ENCODE data around the gene ANKRD34C. TPM values are rescaled to one million over a fixed set of nuclear protein-coding genes. Genes with fewer than 3 reads are reported as not detected.

The ANKRD34C gene
- under 1 TPM; 0.14 to 0.19 TPM for total RNA-seq
- long read RNA-seq, donor 1: 0 reads
- long read RNA-seq, donor 2: 0 reads

GRCh38 chr15:79282371-79283251 is at the start of gene ANKRD34C:
ANKRD34C (plus strand) TSS chr15:79282722; CDS start chr15:79293285, 10,563 bp downstream.
- no peak for DNase-seq (ENCODE audit: low spot score)
- intact Hi-C loops (cut with DNase I): no loop called here

DNA sequence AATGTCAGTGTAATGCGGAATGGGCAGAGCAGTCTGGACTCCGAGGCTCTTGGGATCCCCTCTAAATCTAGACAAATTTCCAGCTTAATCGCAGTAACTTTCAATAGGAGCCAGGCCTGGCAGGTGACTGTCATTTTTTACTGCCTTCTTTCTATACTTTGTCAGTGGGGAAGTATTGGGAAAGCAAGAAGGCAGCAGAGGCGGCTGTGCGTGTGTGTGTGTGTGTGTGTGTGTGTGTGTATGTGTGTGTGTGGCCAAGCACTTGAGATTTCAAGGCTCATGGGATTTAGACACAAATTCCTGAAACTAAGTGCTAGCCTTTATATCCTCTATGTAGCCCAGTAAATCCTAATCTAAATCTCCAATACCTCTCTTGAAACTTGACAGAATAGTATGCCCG is 49.3 kb upstream of the ANKRD34C start:
- DNase-seq (ENCODE audit: low spot score): no peak
- intact Hi-C loops (cut with DNase I): loop anchor here in 1 of 2 donors (10.0 kb wide), 1 partner anchor 1372 kb away; no protein-coding TSS in a partner anchor

DNA sequence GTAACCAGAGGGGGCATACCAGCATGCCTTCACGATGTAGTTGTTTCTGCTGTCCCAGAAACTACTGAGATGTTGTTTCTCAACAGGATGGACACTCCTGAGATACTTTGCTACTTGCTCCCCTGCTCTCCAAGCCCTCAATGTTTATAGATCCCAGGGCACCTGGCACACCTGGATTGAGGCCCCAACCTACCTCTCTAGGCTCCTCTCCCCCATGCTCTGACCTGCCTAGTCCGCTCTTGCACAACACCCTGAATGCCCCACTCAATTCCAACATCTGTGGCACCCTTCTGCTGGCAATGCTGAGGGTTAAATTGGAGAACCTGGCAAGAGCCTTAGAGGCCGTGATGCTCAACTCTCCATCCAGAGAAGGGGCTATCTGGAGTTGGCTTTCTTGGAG is 42.5 kb upstream of the ANKRD34C start:
- intact Hi-C loops (cut with DNase I): no loop called here
- no peak for DNase-seq (ENCODE audit: low spot score)

GRCh38 chr15:79243723-79244122 is 38.8 kb upstream of the ANKRD34C start:
- intact Hi-C loops (cut with DNase I): no loop called here

GRCh38 chr15:79244876-79245275 is 37.6 kb upstream of the ANKRD34C start:
- intact Hi-C loops (cut with DNase I): no loop called here
- no peak for DNase-seq (ENCODE audit: low spot score)

More at GRCh38 chr15:79243723-79244122, 38.8 kb upstream of the ANKRD34C start:
- no peak for DNase-seq (ENCODE audit: low spot score)

DNA sequence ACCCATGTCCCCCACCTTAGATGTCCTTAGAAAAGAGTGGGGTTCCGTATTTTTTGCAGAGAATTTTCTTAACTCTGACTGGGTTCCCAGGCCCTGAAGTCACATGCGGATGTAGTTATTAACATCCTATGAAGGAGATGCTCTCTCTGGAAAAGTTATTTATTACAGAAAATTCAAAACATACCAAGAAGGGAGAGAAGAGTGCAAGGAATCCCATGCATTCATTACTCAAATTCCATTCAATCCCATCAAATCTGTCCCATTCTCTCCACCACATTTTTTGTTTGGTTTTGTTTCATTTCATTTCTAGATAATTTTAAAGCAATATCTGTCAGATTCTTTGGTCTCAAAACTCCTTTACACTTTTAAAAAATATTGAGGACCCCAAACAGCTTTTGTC is 34.3 kb upstream of the ANKRD34C start:
- intact Hi-C loops (cut with DNase I): no loop called here
- no peak for DNase-seq (ENCODE audit: low spot score)

- no peak for DNase-seq (ENCODE audit: low spot score)
- intact Hi-C loops (cut with DNase I): no loop called here
These were observed 25.1 kb upstream of the ANKRD34C start for GRCh38 chr15:79257454-79257853.

DNA sequence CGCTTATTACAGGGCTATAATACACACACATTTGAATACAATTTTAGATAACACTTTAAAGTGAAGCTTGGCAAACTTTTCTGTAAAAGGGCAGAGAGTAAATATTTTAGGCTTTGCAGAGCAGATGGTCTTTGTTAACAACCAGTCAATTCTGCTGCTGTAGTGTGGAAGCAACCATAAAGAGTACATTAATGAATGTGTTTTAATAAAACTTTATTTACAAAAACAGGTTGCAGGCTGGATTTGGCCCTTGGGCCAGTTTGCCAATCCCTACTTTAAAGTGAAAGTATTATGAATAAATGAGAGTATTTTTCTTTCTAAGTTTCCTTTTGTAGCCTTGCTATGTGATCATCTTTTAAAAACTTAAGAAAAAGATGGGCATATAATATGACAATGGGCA is 20.7 kb upstream of the ANKRD34C start:
- no peak for DNase-seq (ENCODE audit: low spot score)

DNA sequence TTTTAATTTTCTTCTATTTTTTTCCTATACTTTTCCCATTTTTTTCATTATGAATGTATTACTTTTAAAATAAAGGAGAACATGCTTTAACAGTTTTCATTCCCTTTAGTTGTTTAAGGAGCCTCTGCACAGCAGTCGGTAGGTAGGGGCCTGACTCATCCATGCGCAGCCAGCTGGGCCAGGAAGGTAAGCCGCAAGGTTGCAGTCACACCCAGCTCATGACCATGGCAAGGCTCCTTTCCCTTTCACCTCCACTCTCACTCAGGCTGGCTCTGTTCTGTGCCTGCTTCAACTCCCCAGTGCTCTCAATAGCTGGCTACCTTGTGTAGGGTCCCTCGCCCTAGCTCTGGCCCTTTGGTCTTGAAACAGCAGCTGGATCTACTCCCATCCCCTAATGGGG is 17.4 kb upstream of the ANKRD34C start:
- intact Hi-C loops (cut with DNase I): no loop called here
- no peak for DNase-seq (ENCODE audit: low spot score)

More for the DNA sequence above, 20.7 kb upstream of the ANKRD34C start:
- intact Hi-C loops (cut with DNase I): no loop called here

DNA sequence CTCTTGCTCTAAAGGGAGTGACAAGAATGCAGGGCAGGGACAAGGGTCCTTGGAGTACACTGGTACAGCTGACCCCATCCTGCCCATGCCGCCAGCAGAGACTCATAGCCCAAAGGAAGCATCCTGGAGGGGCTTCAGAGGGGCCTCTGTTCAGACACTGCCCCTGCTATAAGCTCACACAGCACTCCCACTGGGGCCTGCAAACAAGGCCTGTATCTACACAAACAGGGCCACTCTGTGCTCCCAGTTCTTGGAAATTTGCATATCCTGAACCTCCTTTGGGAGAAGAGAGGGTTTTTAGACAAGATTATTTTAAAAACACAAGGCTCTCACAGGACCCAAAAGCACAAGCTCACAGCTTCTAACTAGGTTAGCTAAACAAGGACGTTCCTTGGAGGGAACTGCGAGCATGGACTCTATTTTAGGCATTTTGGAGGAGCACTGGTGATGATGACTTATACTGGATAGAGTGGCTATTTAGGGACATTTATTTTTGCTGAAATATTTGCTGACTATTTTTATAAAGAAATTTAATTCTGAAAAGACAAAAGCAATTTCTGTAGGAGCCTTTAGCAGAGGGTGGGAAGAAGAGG is 16.4 kb upstream of the ANKRD34C start:
- intact Hi-C loops (cut with DNase I): no loop called here
- no peak for DNase-seq (ENCODE audit: low spot score)

DNA sequence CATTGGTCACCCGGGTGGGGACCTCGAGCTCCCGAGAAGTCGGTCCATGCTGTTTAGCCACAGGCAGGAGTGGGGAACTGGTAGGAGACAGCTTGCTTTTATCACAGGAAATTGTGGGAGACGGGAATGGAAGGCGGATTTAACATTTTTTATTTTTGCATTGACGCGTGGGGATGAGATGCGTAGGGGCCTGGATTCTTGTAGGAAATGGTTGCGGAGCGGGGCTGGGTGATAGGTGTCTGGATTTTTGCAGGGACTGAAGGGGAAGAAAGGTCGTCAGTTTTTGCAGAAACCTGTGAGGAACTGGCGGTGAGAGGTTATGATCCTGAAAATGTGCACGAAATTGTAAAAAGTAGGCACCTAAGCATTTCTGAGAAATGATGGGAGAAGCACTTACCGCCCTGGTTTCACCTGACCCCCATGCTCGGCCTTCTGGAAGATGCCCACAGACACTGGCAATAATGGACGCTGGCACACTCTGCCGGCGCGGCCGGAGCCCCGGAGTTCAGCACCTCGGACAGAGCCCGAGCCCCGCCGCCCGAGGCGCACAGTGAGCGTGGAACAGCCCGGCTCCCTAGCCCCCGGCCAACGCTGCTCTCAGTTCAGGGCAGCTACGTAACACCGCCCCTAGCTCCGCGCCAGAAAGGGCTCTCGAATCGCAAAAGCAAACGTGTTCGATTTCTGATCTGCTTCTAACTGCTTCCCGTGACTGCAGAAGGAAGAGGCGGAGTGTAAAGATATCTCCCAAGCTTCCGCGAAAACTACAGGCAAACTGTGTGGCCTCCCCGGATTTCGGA is 928 bp downstream of the ANKRD34C start:
- peak; percentile 84 for DNase-seq (ENCODE audit: low spot score)
- intact Hi-C loops (cut with DNase I): no loop called here

GRCh38 chr15:79290642-79291275 is 8.2 kb downstream of the ANKRD34C start:
- intact Hi-C loops (cut with DNase I): no loop called here
- DNase-seq (ENCODE audit: low spot score): no peak

GRCh38 chr15:79292011-79292410 is 9.5 kb downstream of the ANKRD34C start:
- no peak for DNase-seq (ENCODE audit: low spot score)
- intact Hi-C loops (cut with DNase I): no loop called here

DNA sequence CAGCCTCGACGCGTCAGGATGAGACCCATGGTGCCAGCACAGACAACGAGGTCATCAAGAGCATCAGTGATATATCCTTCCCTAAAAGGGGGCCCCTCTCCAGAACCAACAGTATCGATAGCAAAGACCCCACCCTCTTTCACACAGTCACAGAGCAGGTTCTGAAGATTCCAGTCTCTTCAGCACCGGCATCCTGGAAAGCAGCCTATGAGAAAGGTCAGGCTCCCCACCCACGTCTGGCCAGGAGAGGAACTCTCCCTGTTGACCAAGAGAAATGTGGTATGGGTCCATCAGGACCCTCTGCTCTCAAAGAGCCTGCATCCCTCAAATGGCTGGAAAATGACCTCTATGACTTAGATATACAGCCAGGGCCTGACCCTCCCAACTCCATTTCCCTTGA is 11.6 kb downstream of the ANKRD34C start:
- intact Hi-C loops (cut with DNase I): no loop called here

GRCh38 chr15:79296583-79296982 is 14.1 kb downstream of the ANKRD34C start:
- intact Hi-C loops (cut with DNase I): no loop called here
- no peak for DNase-seq (ENCODE audit: low spot score)

More for the DNA sequence above, 11.6 kb downstream of the ANKRD34C start:
- no peak for DNase-seq (ENCODE audit: low spot score)

- DNase-seq (ENCODE audit: low spot score): no peak
- intact Hi-C loops (cut with DNase I): no loop called here
These were observed 16.8 kb downstream of the ANKRD34C start for GRCh38 chr15:79299126-79299840.

DNA sequence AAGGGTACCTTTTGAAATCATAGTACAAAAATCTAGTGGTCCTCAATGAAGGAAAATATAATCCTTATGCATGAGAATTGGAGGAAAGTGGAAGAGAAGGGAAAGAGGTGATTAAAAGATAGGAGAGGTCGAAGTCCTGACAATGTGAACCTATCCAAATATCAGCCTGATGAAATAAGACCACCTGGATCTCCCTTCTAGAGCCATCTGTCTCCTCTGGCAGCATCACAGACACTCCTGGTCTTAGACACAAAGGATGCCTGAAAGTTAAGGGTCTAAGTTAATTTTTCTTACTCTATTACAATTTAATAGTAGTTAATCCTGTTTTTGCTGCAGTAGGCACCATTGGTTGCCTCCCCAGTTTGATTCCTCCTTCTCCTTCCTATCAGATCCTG is 17.3 kb downstream of the ANKRD34C start:
- intact Hi-C loops (cut with DNase I): no loop called here
- DNase-seq (ENCODE audit: low spot score): no peak

DNA sequence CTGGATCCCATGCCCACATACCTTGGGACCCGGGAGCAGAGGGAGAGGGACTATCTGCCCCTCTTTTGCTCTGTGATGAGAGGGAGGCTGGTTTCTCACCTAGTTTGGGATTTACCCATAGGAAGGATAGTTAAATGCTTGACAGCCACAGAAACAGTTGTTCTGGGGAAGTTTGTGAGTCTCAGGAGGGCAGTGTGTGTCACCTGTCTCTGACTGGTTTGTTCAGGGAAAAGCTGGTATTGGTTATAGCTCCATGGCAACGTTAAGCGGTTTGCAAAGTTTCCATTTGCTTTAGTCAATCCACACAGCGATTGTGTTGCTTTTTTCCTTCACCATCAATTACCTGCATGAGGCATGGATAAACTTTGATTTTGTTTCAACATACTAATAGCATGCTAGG is 24.7 kb downstream of the ANKRD34C start:
- intact Hi-C loops (cut with DNase I): no loop called here
- no peak for DNase-seq (ENCODE audit: low spot score)

- DNase-seq (ENCODE audit: low spot score): no peak
- intact Hi-C loops (cut with DNase I): no loop called here
These were observed 26.4 kb downstream of the ANKRD34C start for GRCh38 chr15:79308874-79309273.

Measured in posterior vena cava (tissue), 2 donors.